NT2/D1 (cell line): ENCODE measurements around the gene PGAP2.
A peak's percentile ranks its signal among the peaks of the same experiment; 100 is the strongest.

Experiments
- DNase-seq: peaks from one replicate; pipeline ENCODE4 v3.0.0-alpha.2; 2011; ENCODE audit warnings: low read depth, low spot score
- H3K27me3 ChIP-seq: 2 replicates; pipeline ENCODE4 v1.6.0; 2011; ENCODE audit warnings: mild to moderate bottlenecking; ENCODE audit not compliant: insufficient read length, insufficient read depth
- H3K36me3 ChIP-seq: 2 replicates; pipeline ENCODE4 v1.6.1; 2011; ENCODE audit warnings: mild to moderate bottlenecking, low read length, mixed read lengths; ENCODE audit not compliant: insufficient read depth, insufficient read length
- H3K4me1 ChIP-seq: 2 replicates; pipeline ENCODE4 v1.5.1; 2011; ENCODE audit not compliant: insufficient read depth, insufficient read length
- H3K4me3 ChIP-seq: 2 replicates; pipeline ENCODE4 v1.5.1; 2011; ENCODE audit warnings: low read depth; ENCODE audit not compliant: insufficient read length
- H3K9ac ChIP-seq: 2 replicates; pipeline ENCODE4 v1.6.0; 2011; ENCODE audit warnings: low read depth; ENCODE audit not compliant: insufficient read length
- H3K9me3 ChIP-seq: 2 replicates; pipeline ENCODE4 v1.5.1; 2011; ENCODE audit warnings: mild to moderate bottlenecking, low read length; ENCODE audit not compliant: insufficient read depth
- SUZ12 ChIP-seq: IDR thresholded peaks from 2 replicates; pipeline ENCODE4 v1.6.1; 2011; ENCODE audit not compliant: insufficient read length, insufficient read depth; ENCODE audit errors: extremely low read depth
- YY1 ChIP-seq: IDR thresholded peaks from 2 replicates; pipeline ENCODE4 v1.6.1; 2011; ENCODE audit not compliant: insufficient read length, insufficient read depth
- ZNF274 ChIP-seq: IDR thresholded peaks from 2 replicates; pipeline ENCODE4 v1.6.1; 2011; ENCODE audit warnings: mild to moderate bottlenecking, low read depth, low read length

The PGAP2 gene

GRCh38 chr11:3797329-3798090, 10.8 kb upstream of the PGAP2 start, which contains the start of gene NUP98:
NUP98 (minus strand) TSS chr11:3797554; CDS start chr11:3782117, 15,437 bp downstream.
- Histone ChIP-seq H3K36me3 (peaks cover 40% of the 10 kb centered on the region), H3K4me1 (no peaks in the 10 kb centered on the region), H3K9me3 (no peaks in the 10 kb centered on the region), H3K27me3 (no peaks in the 10 kb centered on the region), H3K4me3 (peak within 1 kb of the TSS; percentile 81), H3K9ac (peak within 1 kb of the TSS; percentile 99)
- TF ChIP-seq ZNF274 (no peak), SUZ12 (no peak), YY1 (peak; percentile 8)
- peak; percentile 100 for DNase-seq

GRCh38 chr11:3799143-3799542, 9.2 kb upstream of the PGAP2 start:
- no peak for TF ChIP-seq SUZ12
- no peak for TF ChIP-seq YY1
- TF ChIP-seq ZNF274: no peak
- H3K36me3 ChIP-seq: peaks cover 24% of the 10 kb centered on the region
- H3K4me3 ChIP-seq: no peak overlapping the region
- H3K27me3 ChIP-seq: no peaks in the 10 kb centered on the region
- no peaks in the 10 kb centered on the region for H3K4me1 ChIP-seq
- no peak for DNase-seq
- H3K9ac ChIP-seq: no peak overlapping the region
- H3K9me3 ChIP-seq: no peaks in the 10 kb centered on the region

- Histone ChIP-seq H3K4me3 (no peak overlapping the region), H3K9ac (no peak overlapping the region), H3K27me3 (no peaks in the 10 kb centered on the region), H3K36me3 (peaks cover 16% of the 10 kb centered on the region), H3K4me1 (no peaks in the 10 kb centered on the region), H3K9me3 (no peaks in the 10 kb centered on the region)
- no peak for TF ChIP-seq ZNF274
- no peak for TF ChIP-seq YY1
- no peak for TF ChIP-seq SUZ12
- no peak for DNase-seq
Measured at GRCh38 chr11:3799873-3800272, 8.5 kb upstream of the PGAP2 start.

GRCh38 chr11:3802011-3802790, 6.2 kb upstream of the PGAP2 start:
- no peaks in the 10 kb centered on the region for H3K27me3 ChIP-seq
- H3K4me1 ChIP-seq: no peaks in the 10 kb centered on the region
- no peak overlapping the region for H3K9ac ChIP-seq
- H3K9me3 ChIP-seq: no peaks in the 10 kb centered on the region
- H3K36me3 ChIP-seq: no peaks in the 10 kb centered on the region
- no peak for DNase-seq
- no peak overlapping the region for H3K4me3 ChIP-seq
- TF ChIP-seq ZNF274 (no peak), SUZ12 (no peak), YY1 (no peak)

GRCh38 chr11:3803726-3804495, 4.4 kb upstream of the PGAP2 start:
- DNase-seq: no peak
- Histone ChIP-seq H3K9me3 (no peaks in the 10 kb centered on the region), H3K27me3 (no peaks in the 10 kb centered on the region), H3K36me3 (no peaks in the 10 kb centered on the region), H3K4me1 (peaks cover 3% of the 10 kb centered on the region), H3K4me3 (no peak overlapping the region), H3K9ac (no peak overlapping the region)
- TF ChIP-seq SUZ12 (no peak), YY1 (no peak), ZNF274 (no peak)

GRCh38 chr11:3808861-3809623, 682 bp downstream of the PGAP2 start:
- H3K36me3 ChIP-seq: peaks cover 15% of the 10 kb centered on the region
- H3K4me3 ChIP-seq: peak overlapping the region; percentile 93
- no peaks in the 10 kb centered on the region for H3K9me3 ChIP-seq
- no peaks in the 10 kb centered on the region for H3K27me3 ChIP-seq
- H3K9ac ChIP-seq: peak overlapping the region; percentile 96
- H3K4me1 ChIP-seq: peaks cover 7% of the 10 kb centered on the region
- no peak for DNase-seq
- TF ChIP-seq YY1: no peak

GRCh38 chr11:3809624-3809928, 1.2 kb downstream of the PGAP2 start:
- peaks cover 7% of the 10 kb centered on the region for H3K4me1 ChIP-seq
- H3K36me3 ChIP-seq: peaks cover 15% of the 10 kb centered on the region
- H3K4me3 ChIP-seq: no peak overlapping the region
- H3K27me3 ChIP-seq: no peaks in the 10 kb centered on the region
- DNase-seq: no peak
- no peaks in the 10 kb centered on the region for H3K9me3 ChIP-seq
- TF ChIP-seq YY1: no peak
- no peak for TF ChIP-seq ZNF274
- no peak for TF ChIP-seq SUZ12
- H3K9ac ChIP-seq: no peak overlapping the region
